Activated B cell treated with CpG ODN at 0.5 μM for 24 hours (primary cell): ENCODE data around the gene GSG1L. TPM values are rescaled to one million over a fixed set of nuclear protein-coding genes. Genes with fewer than 3 reads are reported as not detected.

Experiments used
- ATAC-seq: fragments of 200-7000 bp; cut with Tn5 transposase; one replicate; pipeline ENCODE4 v1.10.0; 2021; ENCODE audit warnings: low read depth, mild to moderate bottlenecking, moderate library complexity
- CTCF ChIA-PET: fragments of 350-600 bp; sonication (Branson Sonifier 250); formaldehyde crosslinking; loops from one replicate; lab custom pipeline; 2021; ENCODE audit warnings: antibody characterized with exemption; lab: Charles Lee
- POLR2A ChIA-PET: fragments of 350-600 bp; sonication (Branson Sonifier 250); formaldehyde crosslinking; loops from one replicate; lab custom pipeline; 2021; ENCODE audit warnings: antibody characterized with exemption; lab: Charles Lee
- DNase-seq: peaks from one replicate; pipeline ENCODE4 v3.0.0; 2022
- H3K27ac Mint-ChIP-seq: one replicate; pipeline ENCODE4 v1.8.0; 2020; ENCODE audit warnings: mixed read lengths
- H3K27me3 Mint-ChIP-seq: one replicate; pipeline ENCODE4 v1.8.0; 2021; ENCODE audit warnings: mixed read lengths
- H3K36me3 Mint-ChIP-seq: one replicate; pipeline ENCODE4 v1.8.0; 2021; ENCODE audit warnings: low read depth, mixed read lengths
- H3K4me1 Mint-ChIP-seq: one replicate; pipeline ENCODE4 v1.8.0; 2021; ENCODE audit warnings: mixed read lengths
- H3K4me3 Mint-ChIP-seq: one replicate; pipeline ENCODE4 v1.8.0; 2020; ENCODE audit warnings: mild to moderate bottlenecking, mixed read lengths
- H3K9me3 Mint-ChIP-seq: one replicate; pipeline ENCODE4 v1.8.0; 2020; ENCODE audit warnings: mixed read lengths
- intact Hi-C: fragments of 100-400 bp; cut with micrococcal nuclease; formaldehyde crosslinking; loops from one replicate; pipeline ENCODE4 v1.15.1; 2024
- total RNA-seq: library from RNA; stranded (reverse); gene quantifications from 2 replicates; pipeline ENCODE4 v1.2.3, GENCODE V29; 2022
- TF ChIP-seq, protein P1 (sequence below): fragments of 200-600 bp; IDR thresholded peaks from one replicate; pipeline ENCODE4 v1.8.0; 2022; ENCODE audit warnings: antibody characterized with exemption, mild to moderate bottlenecking

GSG1L gene
- total RNA-seq, 1 donor from 2014 or later, result not detected

DNA sequence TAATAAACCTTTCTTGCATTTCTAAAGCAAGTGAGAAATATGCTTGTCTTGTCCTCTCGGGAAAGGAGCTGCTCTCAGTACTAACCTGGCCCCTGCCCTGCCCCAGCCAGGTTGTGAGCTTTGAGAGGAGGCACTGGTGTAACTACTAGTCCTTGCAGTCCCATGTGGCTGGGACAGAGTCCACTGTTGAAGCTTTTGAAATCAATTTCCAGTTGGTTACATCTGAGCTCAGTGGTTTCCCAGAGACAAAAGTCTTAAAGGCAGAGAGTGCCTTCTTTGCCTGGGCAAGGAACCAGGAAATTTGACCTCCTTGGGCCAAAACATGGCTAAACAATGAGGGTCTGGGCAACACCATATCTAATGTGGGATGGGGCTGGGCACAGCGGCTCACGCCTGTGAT, 48.7 kb downstream of the GSG1L start:
- ChIA-PET POLR2A (no interaction called here), CTCF (no interaction called here)
- Mint-ChIP-seq H3K27me3 (peaks cover 15% of the 10 kb centered on the region), H3K4me3 (no peak overlapping the region), H3K9me3 (no peaks in the 10 kb centered on the region), H3K4me1 (no peaks in the 10 kb centered on the region), H3K27ac (no peak overlapping the region), H3K36me3 (no peaks in the 10 kb centered on the region)
- TF ChIP-seq, protein P1, sequence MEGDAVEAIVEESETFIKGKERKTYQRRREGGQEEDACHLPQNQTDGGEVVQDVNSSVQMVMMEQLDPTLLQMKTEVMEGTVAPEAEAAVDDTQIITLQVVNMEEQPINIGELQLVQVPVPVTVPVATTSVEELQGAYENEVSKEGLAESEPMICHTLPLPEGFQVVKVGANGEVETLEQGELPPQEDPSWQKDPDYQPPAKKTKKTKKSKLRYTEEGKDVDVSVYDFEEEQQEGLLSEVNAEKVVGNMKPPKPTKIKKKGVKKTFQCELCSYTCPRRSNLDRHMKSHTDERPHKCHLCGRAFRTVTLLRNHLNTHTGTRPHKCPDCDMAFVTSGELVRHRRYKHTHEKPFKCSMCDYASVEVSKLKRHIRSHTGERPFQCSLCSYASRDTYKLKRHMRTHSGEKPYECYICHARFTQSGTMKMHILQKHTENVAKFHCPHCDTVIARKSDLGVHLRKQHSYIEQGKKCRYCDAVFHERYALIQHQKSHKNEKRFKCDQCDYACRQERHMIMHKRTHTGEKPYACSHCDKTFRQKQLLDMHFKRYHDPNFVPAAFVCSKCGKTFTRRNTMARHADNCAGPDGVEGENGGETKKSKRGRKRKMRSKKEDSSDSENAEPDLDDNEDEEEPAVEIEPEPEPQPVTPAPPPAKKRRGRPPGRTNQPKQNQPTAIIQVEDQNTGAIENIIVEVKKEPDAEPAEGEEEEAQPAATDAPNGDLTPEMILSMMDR, result no peak
- ATAC-seq (no peak), DNase-seq (no peak)
- intact Hi-C loops, result no loop called here

DNA sequence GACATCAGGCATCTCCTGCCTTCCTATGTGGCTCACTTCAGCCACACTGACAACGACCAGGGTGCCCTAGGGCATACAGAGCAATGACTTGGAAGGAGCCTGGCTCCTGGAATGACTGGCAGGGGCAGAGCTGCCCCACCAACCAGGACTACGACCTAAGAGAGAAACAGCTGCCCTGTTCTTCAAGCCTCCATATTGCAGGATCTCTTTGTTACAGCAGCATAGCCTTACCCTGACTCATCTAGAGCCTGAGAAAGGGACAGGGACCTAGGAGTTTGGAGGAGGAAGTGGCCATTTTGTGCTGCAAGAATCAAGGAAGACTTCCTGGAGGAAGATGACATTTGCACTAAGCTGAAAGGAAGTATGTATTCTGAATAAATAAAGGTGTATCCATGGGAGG, 49.6 kb downstream of the GSG1L start:
- Mint-ChIP-seq H3K27ac (no peak overlapping the region), H3K4me1 (no peaks in the 10 kb centered on the region), H3K4me3 (no peak overlapping the region), H3K9me3 (no peaks in the 10 kb centered on the region), H3K27me3 (peaks cover 17% of the 10 kb centered on the region), H3K36me3 (no peaks in the 10 kb centered on the region)
- CTCF ChIA-PET, result no interaction called here
- intact Hi-C loops, result no loop called here
- POLR2A ChIA-PET, result no interaction called here
- no peak for DNase-seq
- no peak for ATAC-seq
- TF ChIP-seq, protein P1, result no peak

DNA sequence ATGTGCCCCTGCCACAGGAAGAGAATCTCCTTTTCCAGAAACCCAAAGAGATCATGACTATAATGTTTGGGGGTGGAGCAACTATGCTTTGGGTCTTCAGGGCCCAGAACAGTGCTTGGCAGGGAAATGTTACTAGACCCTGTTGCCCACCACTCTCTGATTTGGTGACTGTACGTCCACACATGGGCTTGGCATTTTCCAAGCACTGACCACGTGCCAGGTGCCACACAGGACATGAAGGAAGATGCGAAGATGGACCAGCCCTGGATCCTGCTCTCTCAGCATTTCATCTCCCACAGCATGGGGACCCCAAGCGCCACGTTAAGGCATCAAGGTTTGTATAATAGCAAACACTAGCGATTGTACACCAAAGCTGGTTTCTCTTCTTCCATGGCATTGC, 50.1 kb downstream of the GSG1L start:
- H3K9me3 Mint-ChIP-seq, result no peaks in the 10 kb centered on the region
- CTCF ChIA-PET, result no interaction called here
- no peaks in the 10 kb centered on the region for H3K36me3 Mint-ChIP-seq

GRCh38 chr16:28011971-28012445, 51.5 kb downstream of the GSG1L start:
- Mint-ChIP-seq H3K4me3 (no peak overlapping the region), H3K36me3 (no peaks in the 10 kb centered on the region), H3K27me3 (peaks cover 18% of the 10 kb centered on the region), H3K9me3 (no peaks in the 10 kb centered on the region), H3K4me1 (no peaks in the 10 kb centered on the region), H3K27ac (no peak overlapping the region)
- TF ChIP-seq, protein P1, result no peak
- ChIA-PET POLR2A (no interaction called here), CTCF (no interaction called here)
- intact Hi-C loops, result no loop called here
- DNase-seq, result no peak
- no peak for ATAC-seq

More for the DNA sequence above, 50.1 kb downstream of the GSG1L start:
- intact Hi-C loops, result no loop called here
- peaks cover 18% of the 10 kb centered on the region for H3K27me3 Mint-ChIP-seq
- POLR2A ChIA-PET, result no interaction called here
- no peak overlapping the region for H3K4me3 Mint-ChIP-seq
- no peak overlapping the region for H3K27ac Mint-ChIP-seq
- H3K4me1 Mint-ChIP-seq, result no peaks in the 10 kb centered on the region
- ATAC-seq, result no peak
- DNase-seq, result no peak
- TF ChIP-seq, protein P1, result no peak

DNA sequence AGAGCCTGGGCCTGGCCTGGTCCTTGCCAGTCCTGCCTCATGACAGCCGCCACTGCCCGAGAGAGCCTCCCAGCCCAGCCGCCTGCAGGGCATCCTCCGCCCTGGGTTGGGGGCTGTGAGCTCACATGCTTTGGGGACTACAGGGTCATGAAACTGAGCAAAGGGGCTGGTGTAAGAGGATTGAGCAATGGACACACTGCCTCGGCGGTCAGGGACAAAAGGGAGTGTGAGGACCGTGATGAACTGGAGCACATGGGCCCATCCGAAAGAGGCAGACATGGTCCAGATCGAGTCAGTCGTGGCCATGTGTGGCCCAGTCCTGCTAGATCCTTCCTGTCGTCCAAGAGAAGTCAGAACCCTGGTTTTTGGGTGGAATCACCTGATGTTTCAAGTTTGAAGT, 52.3 kb downstream of the GSG1L start:
- Mint-ChIP-seq H3K27me3 (peaks cover 18% of the 10 kb centered on the region), H3K4me3 (no peak overlapping the region), H3K27ac (no peak overlapping the region), H3K9me3 (no peaks in the 10 kb centered on the region), H3K4me1 (no peaks in the 10 kb centered on the region), H3K36me3 (no peaks in the 10 kb centered on the region)
- ChIA-PET POLR2A (no interaction called here), CTCF (no interaction called here)
- intact Hi-C loops, result no loop called here
- TF ChIP-seq, protein P1, result no peak
- ATAC-seq (no peak), DNase-seq (no peak)
